Heart left ventricle (tissue), 13 donors: ENCODE results near the gene NYAP1.
"Not testable (repeated sequence)": the region's sequence is repeated elsewhere in the genome, so short reads cannot be mapped to it uniquely, and the experiment has no call there.

Source experiments
- CTCF ChIP-seq, 12 donors: fragments of 200-600 bp; sonication (generic) in 4 of 12; IDR thresholded peaks; one replicate each; pipeline versions ENCODE4 v1.5.0 to v1.8.0; 2018 to 2022; ENCODE audit warnings: antibody characterized with exemption in 12 of 12, mild to moderate bottlenecking in 5 of 12
- POLR2A ChIP-seq, 2 donors: fragments of 450-650 bp; IDR thresholded peaks; one replicate each; pipeline ENCODE4 v1.6.1; 2017; ENCODE audit warnings: antibody characterized with exemption in 2 of 2, mild to moderate bottlenecking in 2 of 2, moderate library complexity in 2 of 2
- donor health status: ischemic (EF 13 %, LVEDD 7.1; RV severe dilation, severe dysfunction).
- donor health status: DM: no; HTN: yes; CAD: no.
- donor health status: DM: no; HTN: no; CAD: no.
- donor health status: ischemic (EF 25% LVEDD 6.9; RV normal size, moderate dysfunction).
- donor health status: ischemic (EF 25% LVEDD 5.7; RV mildly dilated, moderate dysfunction).
- donor health status: ischemic (EF 35%, LVEDD 5.7; RV mildly dilated, moderate dysfunction).
- donor health status: nonischemic (EF 11% LVEDD 7.7; RV severe dilation, severe dysfunction).
- donor health status: DM: yes; HTN: yes; CAD: no.
- donor health status: PGD.
- donor health status: ischemic (EF 29% LVEDD 5.4; RV normal size, mild dysfunction).
- donor health status: nonischemic (EF 23%, LVEDD 6.1; RV moderate dilation, normal function).

DNA sequence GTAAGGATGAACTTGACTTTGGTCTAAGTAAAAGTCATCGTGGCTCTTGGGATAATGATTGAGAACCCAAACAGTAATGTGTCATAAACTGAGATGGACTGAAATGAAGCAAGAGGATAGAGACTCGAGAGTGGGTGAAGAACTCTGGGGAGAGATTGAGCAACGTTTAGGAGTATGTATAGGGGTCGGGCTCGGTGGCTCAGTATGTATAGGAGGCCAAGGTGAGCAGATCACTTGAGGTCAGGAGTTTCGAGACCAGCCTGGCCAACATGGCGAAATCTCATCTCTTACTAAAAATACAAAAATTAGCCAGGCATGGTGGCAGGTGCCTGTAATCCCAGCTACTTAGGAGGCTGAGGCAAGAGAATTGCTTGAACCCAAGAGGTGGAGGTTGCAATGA, 57.6 kb downstream of the NYAP1 start:
- not testable (repeated sequence) for TF ChIP-seq CTCF, POLR2A (IDR thresholded peaks at IDR 0.05)
